GM21576 (cell line): ENCODE results near the gene TSPAN12.

Source experiments
- ATAC-seq: cut with Tn5 transposase; IDR thresholded peaks from one replicate; pipeline ENCODE4 v1.9.1; 2021; ENCODE audit warnings: mild to moderate bottlenecking, moderate library complexity; ENCODE audit not compliant: unreplicated experiment

The TSPAN12 gene

GRCh38 chr7:120770206-120770605, 87.7 kb downstream of the TSPAN12 start:
- ATAC-seq: no peak

DNA sequence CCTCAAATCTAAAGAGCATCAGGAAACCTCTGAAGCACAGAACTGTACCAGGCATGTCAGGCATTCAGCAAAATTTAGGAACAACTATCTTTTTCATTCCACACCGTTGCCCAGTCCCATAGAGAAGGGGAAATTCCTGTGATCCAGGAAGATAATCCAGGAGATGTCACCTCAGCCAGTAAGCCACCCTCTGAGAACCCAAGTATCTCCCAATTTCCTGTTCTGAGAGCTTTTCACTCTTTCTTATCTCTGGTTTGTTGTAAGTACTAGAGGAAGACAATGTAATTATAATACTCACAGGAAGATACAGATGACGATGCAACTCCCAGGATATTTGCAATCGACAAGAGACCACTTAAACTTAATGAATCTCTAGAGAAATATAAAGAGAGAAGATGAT, 97.1 kb downstream of the TSPAN12 start:
- ATAC-seq: no peak

GRCh38 chr7:120760050-120760449, 97.9 kb downstream of the TSPAN12 start:
- ATAC-seq: peak; percentile 52

DNA sequence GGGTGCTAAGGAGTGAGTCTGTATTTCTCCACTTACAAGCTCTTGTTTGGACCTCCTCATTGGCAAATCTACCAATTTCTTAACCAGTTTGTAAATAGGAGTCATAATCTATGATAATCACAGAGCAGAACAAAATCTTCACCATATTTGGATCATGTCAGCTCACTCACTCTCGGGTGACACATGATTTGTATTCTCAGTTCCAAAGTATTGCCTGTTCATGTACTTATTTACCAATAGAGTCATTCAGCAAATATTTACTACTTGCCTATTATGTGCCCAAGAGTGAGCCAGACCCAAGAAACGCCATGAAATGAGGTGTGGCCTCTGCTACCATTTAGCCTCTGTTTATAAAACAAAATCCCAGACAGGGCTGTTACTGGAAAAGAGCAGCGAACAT, 114.8 kb downstream of the TSPAN12 start:
- ATAC-seq: no peak

DNA sequence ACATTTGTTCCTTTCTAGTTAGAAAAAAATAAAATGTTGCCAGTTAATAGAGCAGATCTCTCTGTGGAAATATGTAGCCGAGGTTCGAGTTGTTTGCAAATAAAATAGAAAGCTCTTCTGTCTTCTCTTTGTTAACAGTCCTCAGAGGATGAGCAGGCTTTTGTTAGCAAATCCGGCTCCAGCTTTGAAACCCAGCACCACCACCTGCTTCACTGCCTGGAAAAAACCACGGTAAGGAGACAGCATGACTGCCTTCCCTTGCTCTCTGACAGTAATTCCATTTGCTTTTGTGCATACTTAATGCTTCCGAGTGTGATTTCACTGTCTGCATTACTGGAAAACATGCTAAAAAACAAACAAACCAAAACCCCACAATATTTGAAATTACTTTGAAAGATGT, 115.6 kb downstream of the TSPAN12 start:
- ATAC-seq: no peak

GRCh38 chr7:120741371-120742042, 116.4 kb downstream of the TSPAN12 start:
- no peak for ATAC-seq

GRCh38 chr7:120740348-120740747, 117.6 kb downstream of the TSPAN12 start:
- no peak for ATAC-seq

DNA sequence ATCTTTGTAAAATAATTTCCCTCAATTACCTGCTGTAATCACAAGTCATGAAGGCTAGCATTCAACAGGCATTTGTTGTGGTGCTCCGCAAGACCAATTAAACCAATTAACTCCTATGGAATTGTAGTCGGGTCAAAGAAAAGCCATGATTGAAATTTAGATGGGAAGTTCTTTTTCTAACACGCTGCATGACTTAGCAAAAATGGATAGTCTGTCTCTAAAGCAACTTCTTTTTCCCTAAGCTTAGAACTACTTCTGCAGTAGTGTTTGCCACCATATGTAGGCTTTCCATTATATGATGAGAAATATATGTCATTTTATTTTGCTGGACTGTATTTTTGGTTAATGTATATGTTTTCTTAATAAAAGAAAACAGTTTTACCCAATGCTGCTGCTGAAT, 119.1 kb downstream of the TSPAN12 start:
- no peak for ATAC-seq
